AG04450 (cell line): ENCODE data around the gene SCAP. TPM values are rescaled to one million over a fixed set of nuclear protein-coding genes. Genes with fewer than 3 reads are reported as not detected.

Experiments
- CTCF ChIA-PET: fragments of 300-600, 350-600 bp; formaldehyde crosslinking; extraction: SDS; loops from one replicate; lab custom pipeline; 2022; ENCODE audit warnings: antibody characterized with exemption, inconsistent platforms; lab: Charles Lee
- POLR2A ChIA-PET: fragments of 350-600 bp; formaldehyde crosslinking; extraction: SDS; loops from one replicate; lab custom pipeline; 2021; ENCODE audit warnings: antibody characterized with exemption, inconsistent platforms; lab: Yijun Ruan, JAX
- DNase-seq: peaks from one replicate; pipeline ENCODE4 v3.0.0-alpha.2; 2011; ENCODE audit warnings: low read depth, low spot score
- H3K27ac ChIP-seq: one replicate; pipeline ENCODE4 v1.5.1; 2012; ENCODE audit warnings: low read depth, low read length, control low read depth
- H3K27me3 ChIP-seq: one replicate; pipeline ENCODE4 v1.6.0; 2012; ENCODE audit warnings: low read length; ENCODE audit not compliant: control insufficient read depth, insufficient read depth
- H3K4me3 ChIP-seq: 2 replicates; pipeline ENCODE4 v1.5.1; 2011; ENCODE audit warnings: mild to moderate bottlenecking, low read depth, low read length, control low read depth
- H3K9me3 ChIP-seq: 2 replicates; pipeline ENCODE4 v1.5.1; 2012; ENCODE audit warnings: low read length; ENCODE audit not compliant: control insufficient read depth, insufficient read depth
- CTCF ChIP-seq: IDR thresholded peaks from 2 replicates; pipeline ENCODE4 v1.5.1; 2011; ENCODE audit warnings: low read depth, low read length, control low read depth, inconsistent platforms
- polyA plus RNA-seq: library from polyadenylated mRNA; depleted of rRNA; stranded (reverse); fragments of >200 nt; gene quantifications from 2 replicates; pipeline ENCODE4 v1.2.3, GENCODE V29; 2011

The SCAP gene
- polyA plus RNA-seq, 1 experiment: 17.0 TPM

DNA sequence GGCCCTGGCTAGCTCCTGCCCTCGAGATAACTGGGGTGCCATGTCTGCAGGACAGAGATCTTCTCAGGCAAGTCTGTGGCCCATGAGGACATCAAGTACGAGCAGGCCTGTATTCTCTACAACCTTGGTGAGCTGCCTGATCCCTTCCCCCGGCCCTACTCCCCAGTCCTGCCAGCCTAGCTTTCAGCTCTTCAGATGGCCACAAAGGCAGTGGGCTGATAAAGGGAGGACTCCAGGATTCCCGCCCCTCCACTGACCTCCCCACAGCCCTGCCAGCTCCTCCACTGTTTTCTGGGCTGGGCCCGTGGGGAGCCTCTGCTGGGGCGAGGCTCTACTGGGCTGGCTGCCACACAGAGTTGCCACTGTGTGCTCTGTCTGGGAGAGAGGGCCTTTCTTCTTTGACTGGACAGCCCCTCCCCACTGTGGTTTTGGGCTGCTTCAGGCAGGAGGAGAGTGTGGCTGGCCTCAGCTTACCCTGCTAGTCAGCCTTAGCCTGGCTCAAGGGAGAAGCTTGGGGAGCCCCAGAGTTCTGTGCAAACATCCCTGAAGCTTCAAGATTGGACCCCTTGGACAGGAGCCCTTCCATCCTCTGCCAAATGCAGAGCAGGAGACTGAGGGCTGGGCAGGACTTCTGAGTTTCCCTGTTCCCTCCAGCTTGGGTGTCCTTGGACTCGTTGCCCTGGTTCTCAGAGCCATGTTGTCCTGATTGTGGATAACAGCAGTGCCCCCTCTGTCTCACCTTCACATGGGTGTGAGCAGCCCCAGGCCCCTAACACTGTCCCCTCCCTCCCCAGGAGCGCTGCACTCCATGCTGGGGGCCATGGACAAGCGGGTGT is 70.6 kb downstream of the SCAP start:
- Histone ChIP-seq H3K9me3 (no peaks in the 10 kb centered on the region; the same call in 1 of the 2 replicates), H3K4me3 (no peak overlapping the region), H3K27ac (peak overlapping the region; percentile 31), H3K27me3 (no peaks in the 10 kb centered on the region)
- POLR2A ChIA-PET: no interaction called here
- TF ChIP-seq CTCF: no peak
- CTCF ChIA-PET: interaction anchor here (1.8 kb wide), 1 partner anchor 16 kb away, joined by 9 read pairs; no protein-coding TSS in a partner anchor
- DNase-seq: no peak

- DNase-seq: no peak
- no peak for TF ChIP-seq CTCF
- Histone ChIP-seq H3K27ac (peak overlapping the region; percentile 31), H3K4me3 (no peak overlapping the region), H3K27me3 (no peaks in the 10 kb centered on the region), H3K9me3 (no peaks in the 10 kb centered on the region)
- CTCF ChIA-PET: interaction anchor here (1.8 kb wide), 1 partner anchor 17 kb away, joined by 9 read pairs; no protein-coding TSS in a partner anchor
- POLR2A ChIA-PET: no interaction called here
Observed at GRCh38 chr3:47404431-47404876, 71.3 kb downstream of the SCAP start.

- ChIA-PET CTCF (interaction anchor here (0.5 to 2.5 kb wide), 4 partner anchors 21 to 533 kb away, joined by 3 to 9 read pairs (median 6); no protein-coding TSS in a partner anchor), POLR2A (no interaction called here)
- Histone ChIP-seq H3K9me3 (no peaks in the 10 kb centered on the region), H3K27ac (no peak overlapping the region), H3K4me3 (no peak overlapping the region), H3K27me3 (no peaks in the 10 kb centered on the region)
- no peak for DNase-seq
- TF ChIP-seq CTCF: no peak
Observed at GRCh38 chr3:47399531-47400270, 76.0 kb downstream of the SCAP start.

- H3K27ac ChIP-seq: peak overlapping the region; percentile 57
- CTCF ChIA-PET: interaction anchor here (0.5 to 2.5 kb wide), 2 partner anchors 22 to 75 kb away, joined by 5 to 8 read pairs; no protein-coding TSS in a partner anchor
- no peaks in the 10 kb centered on the region for H3K9me3 ChIP-seq
- no peak for DNase-seq
- no peak for TF ChIP-seq CTCF
- H3K27me3 ChIP-seq: no peaks in the 10 kb centered on the region
- POLR2A ChIA-PET: no interaction called here
- no peak overlapping the region for H3K4me3 ChIP-seq
Observed at GRCh38 chr3:47399016-47399415, 76.7 kb downstream of the SCAP start.
